ENCODE results near the gene ELMOD3. TPM values are rescaled to one million over a fixed set of nuclear protein-coding genes. Genes with fewer than 3 reads are reported as not detected.

The ELMOD3 gene
- total RNA-seq, 1 experiment from 2014 or later: 18.1 TPM

DNA sequence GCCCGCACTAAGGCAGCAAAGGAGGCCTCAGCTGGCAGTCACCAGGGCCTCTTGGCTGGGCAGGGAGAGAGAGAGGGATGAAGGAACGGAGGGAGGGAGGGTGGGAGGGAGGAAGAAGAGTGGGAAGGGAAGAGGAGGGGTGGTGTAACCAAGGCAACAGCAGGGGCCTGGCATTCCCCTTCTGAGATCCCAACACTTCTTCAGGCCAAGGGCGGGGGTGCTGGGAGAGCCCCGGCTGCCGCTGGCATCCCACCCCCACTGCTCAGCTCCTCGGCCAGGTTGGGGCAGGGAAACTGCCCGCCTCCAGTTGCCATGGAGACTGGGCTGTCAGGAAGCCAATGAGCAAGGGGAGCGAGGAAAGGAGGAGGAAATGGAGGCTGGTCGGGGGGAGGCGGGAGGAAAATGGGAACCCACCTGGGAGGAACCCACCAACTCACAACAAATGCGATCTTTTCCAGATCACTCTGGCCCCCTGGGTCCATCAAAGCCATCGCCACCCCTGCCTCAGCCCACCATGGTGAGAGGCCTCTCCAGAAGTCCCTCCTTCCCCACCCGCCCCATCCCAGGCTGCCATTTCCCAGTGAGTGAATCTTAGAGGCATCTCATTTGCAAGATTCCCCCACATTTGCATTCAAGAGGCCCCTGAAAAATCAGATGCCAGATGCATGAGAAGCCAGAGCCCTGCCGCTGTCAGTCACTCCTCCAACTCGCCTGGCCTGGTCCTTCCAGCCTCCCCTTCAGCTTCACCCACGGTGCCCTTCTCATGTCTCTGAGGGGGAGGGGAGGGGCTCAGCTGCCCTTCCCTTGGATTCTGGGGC lies 76.4 kb downstream of the ELMOD3 start:
- Histone ChIP-seq H2AFZ (no peak overlapping the region), H3F3A (ENCODE audit: insufficient read depth, low read depth) (peaks cover 19% of the 10 kb centered on the region; the same call in 1 of the 2 replicates)

DNA sequence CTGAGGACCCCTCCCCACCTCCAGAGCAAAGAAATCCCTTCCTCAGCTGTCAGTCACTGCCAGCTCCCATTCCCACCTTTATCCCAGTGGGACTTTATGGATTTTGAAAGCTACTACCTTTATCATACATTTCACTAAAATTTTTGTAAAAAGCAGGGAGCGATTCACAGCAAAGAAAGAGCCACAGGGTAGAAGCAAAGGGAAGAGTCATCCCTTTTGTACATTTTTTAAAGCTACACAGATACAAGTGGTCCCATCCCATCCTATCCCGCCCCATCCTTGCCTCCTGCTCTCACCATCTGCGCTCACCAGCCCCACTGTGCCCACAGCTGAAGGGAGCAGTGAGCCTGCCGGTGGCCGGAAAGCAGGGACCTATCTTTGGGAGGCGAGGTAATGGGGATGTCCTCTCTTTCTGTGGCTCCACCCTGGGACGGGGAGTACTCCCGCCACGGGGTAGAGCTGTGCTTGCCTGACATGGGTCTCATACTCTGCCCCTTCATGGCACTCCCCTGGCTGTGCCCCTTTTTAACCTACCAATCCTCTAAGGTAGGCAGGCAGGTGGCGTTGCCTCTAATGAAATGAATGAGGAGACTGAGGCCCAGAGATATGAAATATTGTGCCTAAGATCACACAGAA lies 77.1 kb downstream of the ELMOD3 start:
- Histone ChIP-seq H3K27ac (no peak overlapping the region), H3K27me3 (ENCODE audit: insufficient read depth, low read depth) (no peaks in the 10 kb centered on the region), H3F3A (ENCODE audit: insufficient read depth, low read depth) (peaks cover 21% of the 10 kb centered on the region; the same call in 1 of the 2 replicates), H3K79me2 (ENCODE audit: low read depth) (no peaks in the 10 kb centered on the region), H3K4me1 (replicated peaks; ENCODE audit: insufficient read depth) (peaks cover 23% of the 10 kb centered on the region), H3K36me3 (ENCODE audit: low read depth) (no peaks in the 10 kb centered on the region), H3K9me3 (ENCODE audit: insufficient read depth, low read depth) (no peaks in the 10 kb centered on the region), H2AFZ (no peak overlapping the region), H3K4me2 (no peak overlapping the region), H3K4me3 (no peak overlapping the region), H4K20me1 (ENCODE audit: insufficient read depth) (no peaks in the 10 kb centered on the region), H3K9me2 (ENCODE audit: insufficient read depth) (no peaks in the 10 kb centered on the region)
- no TSS peak for BruUV-seq (replicated peaks)
- POLR2A ChIA-PET (ENCODE audit: unreplicated experiment): no interaction called here
- intact Hi-C loops (cut with micrococcal nuclease; ENCODE audit: unreplicated experiment): no loop called here
- DNase-seq: no peak
- CTCF ChIA-PET: no interaction called here
- TF ChIP-seq, protein P1, sequence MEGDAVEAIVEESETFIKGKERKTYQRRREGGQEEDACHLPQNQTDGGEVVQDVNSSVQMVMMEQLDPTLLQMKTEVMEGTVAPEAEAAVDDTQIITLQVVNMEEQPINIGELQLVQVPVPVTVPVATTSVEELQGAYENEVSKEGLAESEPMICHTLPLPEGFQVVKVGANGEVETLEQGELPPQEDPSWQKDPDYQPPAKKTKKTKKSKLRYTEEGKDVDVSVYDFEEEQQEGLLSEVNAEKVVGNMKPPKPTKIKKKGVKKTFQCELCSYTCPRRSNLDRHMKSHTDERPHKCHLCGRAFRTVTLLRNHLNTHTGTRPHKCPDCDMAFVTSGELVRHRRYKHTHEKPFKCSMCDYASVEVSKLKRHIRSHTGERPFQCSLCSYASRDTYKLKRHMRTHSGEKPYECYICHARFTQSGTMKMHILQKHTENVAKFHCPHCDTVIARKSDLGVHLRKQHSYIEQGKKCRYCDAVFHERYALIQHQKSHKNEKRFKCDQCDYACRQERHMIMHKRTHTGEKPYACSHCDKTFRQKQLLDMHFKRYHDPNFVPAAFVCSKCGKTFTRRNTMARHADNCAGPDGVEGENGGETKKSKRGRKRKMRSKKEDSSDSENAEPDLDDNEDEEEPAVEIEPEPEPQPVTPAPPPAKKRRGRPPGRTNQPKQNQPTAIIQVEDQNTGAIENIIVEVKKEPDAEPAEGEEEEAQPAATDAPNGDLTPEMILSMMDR (conservative IDR thresholded peaks at IDR 0.05): no peak
- no peak for TF ChIP-seq EZH2 (IDR thresholded peaks at IDR 0.05; ENCODE audit: low read depth)

More for the DNA sequence above, 76.4 kb downstream of the ELMOD3 start:
- Histone ChIP-seq H3K9me2 (ENCODE audit: insufficient read depth) (no peaks in the 10 kb centered on the region), H4K20me1 (ENCODE audit: insufficient read depth) (no peaks in the 10 kb centered on the region), H3K79me2 (ENCODE audit: low read depth) (no peaks in the 10 kb centered on the region), H3K4me3 (no peak overlapping the region), H3K27me3 (ENCODE audit: insufficient read depth, low read depth) (no peaks in the 10 kb centered on the region), H3K4me1 (replicated peaks; ENCODE audit: insufficient read depth) (peaks cover 21% of the 10 kb centered on the region), H3K4me2 (no peak overlapping the region), H3K9me3 (ENCODE audit: insufficient read depth, low read depth) (no peaks in the 10 kb centered on the region), H3K27ac (no peak overlapping the region), H3K36me3 (ENCODE audit: low read depth) (no peaks in the 10 kb centered on the region)
- BruUV-seq (replicated peaks): no TSS peak
- DNase-seq: no peak
- intact Hi-C loops (cut with micrococcal nuclease; ENCODE audit: unreplicated experiment): no loop called here
- TF ChIP-seq, protein P1 (conservative IDR thresholded peaks at IDR 0.05): no peak
- TF ChIP-seq EZH2 (IDR thresholded peaks at IDR 0.05; ENCODE audit: low read depth): no peak
- ChIA-PET CTCF (no interaction called here), POLR2A (ENCODE audit: unreplicated experiment) (no interaction called here)

DNA sequence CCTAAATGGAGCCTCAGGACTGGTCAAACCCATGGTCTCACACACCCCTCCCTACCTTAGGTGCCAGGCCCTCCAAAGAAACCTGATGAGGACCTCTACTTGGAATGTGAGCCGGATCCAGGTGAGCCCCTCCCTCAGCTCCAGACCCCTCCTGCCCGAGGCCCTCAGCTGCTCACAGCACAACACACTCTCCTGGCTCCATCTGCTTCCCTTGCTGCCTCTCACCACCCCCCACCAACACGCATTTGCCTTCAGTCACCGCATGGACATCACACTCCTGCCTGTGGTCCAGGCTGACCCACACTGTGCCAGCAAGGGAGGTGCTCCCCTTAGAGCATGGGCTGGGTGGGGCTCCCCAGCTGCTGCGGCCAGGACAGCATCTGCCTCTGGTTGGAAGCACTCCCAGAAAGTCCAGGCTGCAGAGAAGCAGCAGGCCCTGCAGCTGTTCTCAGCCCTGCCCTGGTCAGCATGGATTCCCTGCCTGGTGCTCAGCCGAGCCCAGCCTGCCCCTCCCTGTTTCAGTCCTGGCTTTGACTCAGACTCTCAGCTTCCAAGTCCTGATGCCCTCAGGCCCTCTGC lies 79.0 kb downstream of the ELMOD3 start:
- Histone ChIP-seq H3K4me2 (no peak overlapping the region), H3K79me2 (ENCODE audit: low read depth) (no peaks in the 10 kb centered on the region), H3K4me1 (replicated peaks; ENCODE audit: insufficient read depth) (peaks cover 38% of the 10 kb centered on the region), H3K4me3 (no peak overlapping the region), H3K9me3 (ENCODE audit: insufficient read depth, low read depth) (no peaks in the 10 kb centered on the region), H4K20me1 (ENCODE audit: insufficient read depth) (no peaks in the 10 kb centered on the region), H3K9me2 (ENCODE audit: insufficient read depth) (no peaks in the 10 kb centered on the region), H3K27me3 (ENCODE audit: insufficient read depth, low read depth) (no peaks in the 10 kb centered on the region), H3F3A (ENCODE audit: insufficient read depth, low read depth) (peaks cover 29% of the 10 kb centered on the region; the same call in 1 of the 2 replicates), H3K27ac (peak overlapping the region; percentile 16; the same call in 1 of the 2 replicates), H2AFZ (no peak overlapping the region), H3K36me3 (ENCODE audit: low read depth) (no peaks in the 10 kb centered on the region)
- TF ChIP-seq EZH2 (IDR thresholded peaks at IDR 0.05; ENCODE audit: low read depth): no peak
- TF ChIP-seq, protein P1 (conservative IDR thresholded peaks at IDR 0.05): no peak
- no TSS peak for BruUV-seq (replicated peaks)
- ChIA-PET CTCF (no interaction called here), POLR2A (ENCODE audit: unreplicated experiment) (no interaction called here)
- intact Hi-C loops (cut with micrococcal nuclease; ENCODE audit: unreplicated experiment): no loop called here
- DNase-seq: peak; percentile 81 to 86
